Choroid plexus epithelial cell (primary cell): Measurements from ENCODE around the gene PLEKHO2.

ENCODE experiments used
- DNase-seq: peaks from one replicate; pipeline ENCODE4 v3.0.0-alpha.2; 2010; ENCODE audit warnings: low read depth
- H3K4me3 ChIP-seq: 2 replicates; pipeline ENCODE4 v1.5.1; 2011; ENCODE audit warnings: low read depth, mild to moderate bottlenecking, control low read depth, low read length, moderate library complexity
- TF ChIP-seq, protein P1 (sequence below): conservative IDR thresholded peaks from 2 replicates; pipeline ENCODE4 v1.5.1; 2011; ENCODE audit warnings: low read depth, mild to moderate bottlenecking, control low read depth, inconsistent platforms, low read length, moderate library complexity

The PLEKHO2 gene

DNA sequence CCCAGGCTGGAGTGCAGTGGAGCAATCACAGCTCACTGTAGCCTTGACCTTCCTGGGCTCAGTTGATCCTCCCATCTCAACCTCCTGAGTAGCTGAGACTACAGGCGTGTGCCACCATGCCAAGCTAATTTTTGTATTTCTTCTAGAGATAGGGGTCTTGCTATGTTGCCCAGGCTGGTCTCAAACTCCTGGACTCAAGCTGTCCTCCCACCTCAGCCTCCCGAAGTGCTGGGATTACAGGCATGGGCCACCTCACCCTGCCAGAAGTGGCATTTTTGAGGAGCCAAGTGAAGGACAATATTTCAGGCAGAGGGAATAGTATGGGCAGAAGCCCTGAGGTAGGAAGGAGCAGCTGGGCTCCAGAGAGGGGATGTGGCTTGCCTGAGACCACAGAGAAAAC lies 74.7 kb downstream of the PLEKHO2 start:
- H3K4me3 ChIP-seq: no peak overlapping the region
- no peak for DNase-seq
- TF ChIP-seq, protein P1, sequence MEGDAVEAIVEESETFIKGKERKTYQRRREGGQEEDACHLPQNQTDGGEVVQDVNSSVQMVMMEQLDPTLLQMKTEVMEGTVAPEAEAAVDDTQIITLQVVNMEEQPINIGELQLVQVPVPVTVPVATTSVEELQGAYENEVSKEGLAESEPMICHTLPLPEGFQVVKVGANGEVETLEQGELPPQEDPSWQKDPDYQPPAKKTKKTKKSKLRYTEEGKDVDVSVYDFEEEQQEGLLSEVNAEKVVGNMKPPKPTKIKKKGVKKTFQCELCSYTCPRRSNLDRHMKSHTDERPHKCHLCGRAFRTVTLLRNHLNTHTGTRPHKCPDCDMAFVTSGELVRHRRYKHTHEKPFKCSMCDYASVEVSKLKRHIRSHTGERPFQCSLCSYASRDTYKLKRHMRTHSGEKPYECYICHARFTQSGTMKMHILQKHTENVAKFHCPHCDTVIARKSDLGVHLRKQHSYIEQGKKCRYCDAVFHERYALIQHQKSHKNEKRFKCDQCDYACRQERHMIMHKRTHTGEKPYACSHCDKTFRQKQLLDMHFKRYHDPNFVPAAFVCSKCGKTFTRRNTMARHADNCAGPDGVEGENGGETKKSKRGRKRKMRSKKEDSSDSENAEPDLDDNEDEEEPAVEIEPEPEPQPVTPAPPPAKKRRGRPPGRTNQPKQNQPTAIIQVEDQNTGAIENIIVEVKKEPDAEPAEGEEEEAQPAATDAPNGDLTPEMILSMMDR: no peak

DNA sequence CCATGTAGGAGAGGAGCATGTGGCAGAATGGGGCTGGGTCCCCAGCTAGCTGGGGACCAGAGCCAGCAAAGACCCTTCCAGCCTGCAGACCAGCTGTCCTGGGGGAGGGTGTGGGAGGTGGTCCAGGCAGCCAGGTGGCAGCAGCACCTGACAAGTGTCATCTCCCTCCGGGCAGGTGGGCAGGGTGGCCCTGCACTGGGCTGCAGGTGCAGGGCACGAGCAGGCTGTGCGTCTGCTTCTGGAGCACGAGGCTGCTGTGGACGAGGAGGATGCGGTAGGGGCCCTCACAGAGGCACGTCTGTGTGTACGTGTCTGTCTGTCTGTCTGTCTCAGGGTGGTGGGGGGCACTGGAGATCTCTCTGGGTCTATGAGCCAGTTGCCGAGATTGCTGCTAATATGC lies 75.5 kb downstream of the PLEKHO2 start:
- H3K4me3 ChIP-seq: no peak overlapping the region
- TF ChIP-seq, protein P1: no peak
- no peak for DNase-seq
